DND-41 (cell line): ENCODE measurements around the gene FBXO41.

Experiments
- CTCF ChIP-seq: IDR thresholded peaks from 2 replicates; pipeline ENCODE4 v1.5.1; 2012; ENCODE audit warnings: borderline replicate concordance, low read length, moderate library complexity, mild to moderate bottlenecking; ENCODE audit not compliant: poor library complexity, severe bottlenecking; ENCODE audit errors: extremely low read depth
- EZH2 ChIP-seq: IDR thresholded peaks from 3 replicates; pipeline ENCODE4 v1.6.1; 2012; ENCODE audit warnings: borderline replicate concordance, low read depth, mild to moderate bottlenecking, moderate library complexity, low read length, inconsistent platforms; ENCODE audit not compliant: severe bottlenecking

GRCh38 chr2:73285159-73285739 lies 971 bp upstream of the FBXO41 start:
- peak; percentile 46 for TF ChIP-seq CTCF
- no peak for TF ChIP-seq EZH2
